SK-N-SH treated with all-trans-retinoic acid at 6 μM for 48 hours (cell line): Measurements from ENCODE around the gene FAM90A26.
"Not testable (repeated sequence)": the region's sequence is repeated elsewhere in the genome, so short reads cannot be mapped to it uniquely, and the experiment has no call there.

Experiments used
- BACH2 ChIP-seq: fragments of 250-450 bp; sonication (Bioruptor Pico); IDR thresholded peaks from 2 replicates; pipeline ENCODE4 v1.9.0; 2021; ENCODE audit warnings: mild to moderate bottlenecking, borderline replicate concordance
- CREB5 ChIP-seq: fragments of 250-450 bp; sonication (Bioruptor Pico); IDR thresholded peaks from 2 replicates; pipeline ENCODE4 v1.5.1; 2020; ENCODE audit warnings: low read depth, mild to moderate bottlenecking, moderate library complexity
- ESRRG ChIP-seq: fragments of 250-450 bp; sonication (Bioruptor Pico); IDR thresholded peaks from 2 replicates; pipeline ENCODE4 v1.6.1; 2021; ENCODE audit warnings: mild to moderate bottlenecking
- GLIS3 ChIP-seq: fragments of 250-450 bp; sonication (Bioruptor Pico); IDR thresholded peaks from 2 replicates; pipeline ENCODE4 v1.5.0; 2020; ENCODE audit warnings: mild to moderate bottlenecking, moderate library complexity
- ISL1 ChIP-seq: fragments of 250-450 bp; sonication (Bioruptor Pico); IDR thresholded peaks from 2 replicates; pipeline ENCODE4 v2.1.2; 2022; ENCODE audit warnings: mild to moderate bottlenecking, moderate library complexity
- PATZ1 ChIP-seq: fragments of 250-450 bp; sonication (Bioruptor Pico); IDR thresholded peaks from 2 replicates; pipeline ENCODE4 v1.8.0; 2020; ENCODE audit warnings: mild to moderate bottlenecking, moderate library complexity, borderline replicate concordance
- RARB ChIP-seq: fragments of 250-450 bp; sonication (Bioruptor Pico); IDR thresholded peaks from 2 replicates; pipeline ENCODE4 v1.8.0; 2021; ENCODE audit warnings: mild to moderate bottlenecking, moderate library complexity
- SNAI2 ChIP-seq: fragments of 250-450 bp; sonication (Bioruptor Pico); IDR thresholded peaks from 2 replicates; pipeline ENCODE4 v1.5.0; 2020; ENCODE audit warnings: mild to moderate bottlenecking, moderate library complexity
- TCF4 ChIP-seq: fragments of 250-450 bp; sonication (Bioruptor Pico); IDR thresholded peaks from 2 replicates; pipeline ENCODE4 v1.8.0; 2021; ENCODE audit warnings: mild to moderate bottlenecking, moderate library complexity, borderline replicate concordance
- TSHZ2 ChIP-seq: fragments of 250-450 bp; sonication (Bioruptor Pico); IDR thresholded peaks from 2 replicates; pipeline ENCODE4 v1.5.0; 2020; ENCODE audit warnings: mild to moderate bottlenecking, moderate library complexity
- ZC3H10 ChIP-seq: fragments of 250-450 bp; sonication (Bioruptor Pico); IDR thresholded peaks from 2 replicates; pipeline ENCODE4 v1.5.1; 2021; ENCODE audit warnings: mild to moderate bottlenecking, moderate library complexity
- ZFP3 ChIP-seq: fragments of 250-450 bp; sonication (Bioruptor Pico); IDR thresholded peaks from 2 replicates; pipeline ENCODE4 v1.5.0; 2020; ENCODE audit warnings: mild to moderate bottlenecking, moderate library complexity
- ZFP30 ChIP-seq: fragments of 450-650 bp; formaldehyde crosslinking; IDR thresholded peaks from 2 replicates; pipeline ENCODE4 v1.5.0; 2022; ENCODE audit warnings: mild to moderate bottlenecking, moderate library complexity
- ZNF70 ChIP-seq: fragments of 450-650 bp; formaldehyde crosslinking; IDR thresholded peaks from 2 replicates; pipeline ENCODE4 v1.5.0; 2020; ENCODE audit warnings: mild to moderate bottlenecking, moderate library complexity

DNA sequence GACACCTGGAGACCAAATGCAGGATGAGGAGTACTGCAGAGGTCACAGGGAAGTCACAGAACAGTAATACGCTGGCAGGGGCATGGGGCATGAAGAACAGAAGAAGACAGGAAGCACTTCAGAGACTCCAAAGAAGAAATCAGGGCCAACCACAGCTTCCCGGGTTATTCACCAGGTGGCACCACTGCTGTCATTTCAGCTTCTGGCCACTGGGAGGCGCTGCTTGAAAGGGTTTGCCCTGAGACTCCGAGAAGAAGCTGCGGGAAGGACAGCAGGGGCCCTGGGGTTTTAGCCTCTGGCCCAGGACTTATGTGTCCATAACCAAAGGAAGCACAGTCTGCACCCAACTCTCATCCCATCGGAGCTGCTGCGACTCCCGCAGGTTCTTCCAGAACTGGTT is 4.2 kb upstream of the FAM90A26 start:
- TF ChIP-seq RARB (CRISPR knock-in tag); PATZ1; ZFP30 (CRISPR knock-in tag); CREB5 (CRISPR knock-in tag); ISL1 (CRISPR knock-in tag); TCF4 (CRISPR knock-in tag); BACH2 (CRISPR knock-in tag); ESRRG; ZNF70; SNAI2; TSHZ2 (CRISPR knock-in tag); ZC3H10 (CRISPR knock-in tag); ZFP3 (CRISPR knock-in tag); GLIS3 (CRISPR knock-in tag): not testable (repeated sequence)
